ENCODE results near the gene SUB1.
A peak's percentile ranks its signal among the peaks of the same experiment; 100 is the strongest.

The SUB1 gene

DNA sequence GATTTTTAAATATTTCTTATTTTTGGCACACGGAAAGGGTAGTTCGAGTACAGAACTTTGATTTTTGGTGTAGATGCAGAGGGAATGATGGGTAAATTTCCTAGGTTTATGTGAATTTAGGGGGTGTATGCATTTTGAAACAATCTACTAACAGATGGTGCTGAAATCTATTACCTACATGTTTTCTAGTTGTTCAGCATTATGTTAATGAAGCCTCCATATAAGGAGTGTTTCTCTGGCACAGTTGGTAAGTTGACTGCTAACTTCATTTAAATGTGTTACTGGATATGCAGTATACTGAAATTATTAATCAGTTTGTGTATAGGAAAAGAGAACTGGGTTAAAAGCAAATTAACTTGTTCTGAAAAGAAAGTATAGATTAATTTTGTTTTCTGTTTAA is 17.5 kb downstream of the SUB1 start:
- no peak for DNase-seq (ENCODE audit: low read depth)
- no peak for TF ChIP-seq CTCF (conservative IDR thresholded peaks at IDR 0.05; ENCODE audit: low read depth, low read length)
- no peak overlapping the region for H3K4me3 ChIP-seq (ENCODE audit: low read length)

DNA sequence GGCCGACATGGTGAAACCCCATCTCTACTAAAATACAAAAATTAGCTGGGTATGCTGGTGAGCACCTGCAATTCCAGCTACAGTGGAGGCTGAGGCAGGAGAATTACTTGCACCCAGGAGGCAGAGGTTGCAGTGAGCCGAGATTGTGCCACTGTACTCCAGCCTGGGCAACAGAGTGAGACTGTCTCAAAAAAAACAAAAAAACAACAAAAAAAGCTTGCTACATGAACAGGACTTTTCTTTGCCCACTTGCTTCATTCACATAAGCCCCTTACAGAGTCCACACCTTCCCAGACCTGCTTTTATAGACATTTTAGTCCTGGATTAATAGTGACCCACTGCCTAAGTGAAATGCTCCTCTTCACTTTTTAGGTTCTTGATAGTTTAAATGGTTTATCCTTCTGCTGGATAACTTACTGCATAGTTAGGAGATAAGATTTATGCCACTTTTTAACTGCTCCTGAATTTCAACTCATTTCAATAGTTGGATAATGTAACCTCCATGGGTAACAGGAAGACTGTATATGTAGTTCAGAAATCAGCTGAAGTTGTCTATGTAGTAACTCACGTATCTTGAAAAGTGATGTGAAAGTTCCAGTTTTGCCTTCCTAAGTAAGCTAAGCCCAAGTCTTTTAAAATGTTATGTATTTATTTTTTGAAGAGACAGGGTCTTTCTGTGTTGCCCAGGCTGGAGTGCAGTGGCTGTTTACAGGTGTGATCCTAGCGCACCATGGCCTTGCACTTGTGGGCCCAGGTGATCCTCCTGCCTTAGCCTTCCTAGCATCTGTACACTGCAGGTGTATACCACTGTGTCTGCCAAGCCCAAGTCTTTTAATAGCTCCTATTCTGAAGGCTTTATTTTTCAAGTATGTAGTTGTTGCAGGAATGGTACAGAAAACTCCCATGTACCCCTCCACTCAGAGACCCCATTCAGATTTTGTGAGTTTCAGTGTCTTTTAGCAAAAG is 19.7 kb downstream of the SUB1 start:
- no peak overlapping the region for H3K4me3 ChIP-seq (ENCODE audit: low read length)
- no peak for DNase-seq (ENCODE audit: low read depth)
- TF ChIP-seq CTCF (conservative IDR thresholded peaks at IDR 0.05; ENCODE audit: low read depth, low read length) = no peak

- no peak for TF ChIP-seq CTCF (conservative IDR thresholded peaks at IDR 0.05; ENCODE audit: low read depth, low read length)
- no peak overlapping the region for H3K4me3 ChIP-seq (ENCODE audit: low read length)
- DNase-seq (ENCODE audit: low read depth) = no peak
Observed at GRCh38 chr5:32605766-32606152, 20.4 kb downstream of the SUB1 start.

DNA sequence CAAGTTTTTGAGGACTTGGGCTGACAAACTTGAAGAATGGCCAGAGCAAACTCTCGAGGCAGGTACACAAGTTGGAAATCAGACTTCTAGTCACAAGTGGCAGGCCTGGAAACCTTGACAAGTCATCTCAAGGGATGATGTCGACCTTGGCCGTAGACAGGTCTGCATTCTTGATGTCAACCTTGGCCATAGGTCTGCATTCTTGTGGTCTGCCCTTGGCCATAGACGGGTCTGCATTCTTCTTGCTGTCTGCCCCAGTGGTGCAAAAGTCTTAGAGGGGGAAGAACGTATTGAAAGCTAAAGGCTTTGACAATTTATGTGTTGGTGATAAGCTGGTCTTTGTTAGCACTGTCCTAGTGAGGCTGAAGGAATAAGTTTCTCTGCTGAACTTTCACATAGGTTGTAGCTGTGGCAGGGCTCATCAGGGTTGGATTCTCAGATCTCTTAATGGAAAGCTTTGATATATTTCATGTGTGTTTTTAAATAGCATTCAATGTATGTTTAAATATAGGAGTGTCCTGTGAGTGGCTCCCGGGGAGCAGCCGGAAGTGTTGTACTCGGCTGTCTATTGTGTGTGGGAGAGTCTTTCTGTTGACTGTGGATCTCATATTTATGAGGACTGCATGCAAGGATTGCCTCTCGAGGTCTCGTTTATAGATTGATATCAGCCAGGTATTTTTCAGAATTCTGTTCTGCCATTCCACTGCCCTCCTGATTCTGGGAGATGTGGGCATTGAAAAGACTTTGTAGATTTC is 27.0 kb downstream of the SUB1 start:
- DNase-seq (ENCODE audit: low read depth) = peak; percentile 19
- H3K4me3 ChIP-seq (ENCODE audit: low read length) = no peak overlapping the region
- TF ChIP-seq CTCF (conservative IDR thresholded peaks at IDR 0.05; ENCODE audit: low read depth, low read length) = no peak

DNA sequence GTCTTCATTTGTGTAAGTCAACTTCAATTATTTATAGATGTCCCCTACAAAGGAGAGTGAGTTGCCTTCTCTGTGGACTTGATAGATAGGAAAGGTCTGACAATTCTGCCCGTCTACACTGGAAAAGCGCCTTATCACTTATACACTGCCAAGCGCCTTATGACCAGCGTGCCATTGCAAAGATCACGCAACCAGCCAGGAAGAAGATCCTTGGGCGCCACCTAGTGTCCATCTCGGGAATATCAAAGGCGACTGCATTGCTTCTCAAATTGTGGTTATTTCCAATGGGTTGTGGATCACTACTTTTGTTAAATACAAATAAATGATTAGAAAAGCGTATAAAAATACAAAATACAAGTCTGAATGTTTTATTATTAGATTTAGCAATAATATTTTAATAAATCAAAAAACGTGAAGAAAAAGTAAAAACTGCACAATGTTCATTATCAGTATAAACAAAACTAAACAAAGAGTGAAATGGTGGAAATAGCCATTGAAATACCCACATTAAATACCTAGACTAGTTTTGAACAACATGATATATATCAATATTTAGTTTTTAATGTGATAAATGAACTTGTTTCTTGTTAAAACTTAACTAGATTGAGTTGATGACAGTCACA is 27.8 kb downstream of the SUB1 start:
- TF ChIP-seq CTCF (conservative IDR thresholded peaks at IDR 0.05; ENCODE audit: low read depth, low read length) = peak; percentile 93
- peak; percentile 39 for DNase-seq (ENCODE audit: low read depth)
- H3K4me3 ChIP-seq (ENCODE audit: low read length) = no peak overlapping the region

DNA sequence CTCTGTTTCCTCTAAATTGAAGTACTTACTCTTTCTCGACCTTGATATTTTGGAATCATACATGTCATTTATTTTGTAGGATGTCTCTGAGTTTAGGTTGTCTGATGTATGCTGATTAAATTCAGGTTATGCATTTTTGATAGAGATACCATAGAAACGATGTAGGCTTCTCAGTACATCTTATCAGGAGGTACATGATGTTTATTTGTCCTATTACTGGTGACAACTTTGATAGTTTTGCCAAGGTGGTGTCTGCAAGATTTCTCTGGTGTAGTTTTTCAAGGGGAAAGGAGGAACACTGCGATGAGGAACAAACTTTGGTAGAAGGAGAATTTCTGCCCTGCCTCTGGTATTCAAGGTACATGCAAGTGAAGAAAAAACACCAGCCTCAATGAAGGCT is 29.9 kb downstream of the SUB1 start:
- no peak for TF ChIP-seq CTCF (conservative IDR thresholded peaks at IDR 0.05; ENCODE audit: low read depth, low read length)
- no peak overlapping the region for H3K4me3 ChIP-seq (ENCODE audit: low read length)
- no peak for DNase-seq (ENCODE audit: low read depth)
